Lower leg skin (tissue), 3 donors: ENCODE measurements around the gene UPK3BL2.
"Not testable (repeated sequence)": the region's sequence is repeated elsewhere in the genome, so short reads cannot be mapped to it uniquely, and the experiment has no call there.

Source experiments
- POLR2A ChIP-seq, 2 donors: fragments of 450-650 bp; IDR thresholded peaks; one replicate each; pipeline ENCODE4 v1.6.1; 2016 to 2017; ENCODE audit warnings: antibody characterized with exemption in 2 of 2, mild to moderate bottlenecking in 1 of 2, moderate library complexity in 1 of 2
- TF ChIP-seq, protein P1 (sequence below), 3 donors: fragments of 450-650 bp; IDR thresholded peaks; one replicate each; pipeline ENCODE4 v1.5.1; 2016; ENCODE audit warnings: antibody characterized with exemption in 3 of 3, mild to moderate bottlenecking in 3 of 3, moderate library complexity in 2 of 3

DNA sequence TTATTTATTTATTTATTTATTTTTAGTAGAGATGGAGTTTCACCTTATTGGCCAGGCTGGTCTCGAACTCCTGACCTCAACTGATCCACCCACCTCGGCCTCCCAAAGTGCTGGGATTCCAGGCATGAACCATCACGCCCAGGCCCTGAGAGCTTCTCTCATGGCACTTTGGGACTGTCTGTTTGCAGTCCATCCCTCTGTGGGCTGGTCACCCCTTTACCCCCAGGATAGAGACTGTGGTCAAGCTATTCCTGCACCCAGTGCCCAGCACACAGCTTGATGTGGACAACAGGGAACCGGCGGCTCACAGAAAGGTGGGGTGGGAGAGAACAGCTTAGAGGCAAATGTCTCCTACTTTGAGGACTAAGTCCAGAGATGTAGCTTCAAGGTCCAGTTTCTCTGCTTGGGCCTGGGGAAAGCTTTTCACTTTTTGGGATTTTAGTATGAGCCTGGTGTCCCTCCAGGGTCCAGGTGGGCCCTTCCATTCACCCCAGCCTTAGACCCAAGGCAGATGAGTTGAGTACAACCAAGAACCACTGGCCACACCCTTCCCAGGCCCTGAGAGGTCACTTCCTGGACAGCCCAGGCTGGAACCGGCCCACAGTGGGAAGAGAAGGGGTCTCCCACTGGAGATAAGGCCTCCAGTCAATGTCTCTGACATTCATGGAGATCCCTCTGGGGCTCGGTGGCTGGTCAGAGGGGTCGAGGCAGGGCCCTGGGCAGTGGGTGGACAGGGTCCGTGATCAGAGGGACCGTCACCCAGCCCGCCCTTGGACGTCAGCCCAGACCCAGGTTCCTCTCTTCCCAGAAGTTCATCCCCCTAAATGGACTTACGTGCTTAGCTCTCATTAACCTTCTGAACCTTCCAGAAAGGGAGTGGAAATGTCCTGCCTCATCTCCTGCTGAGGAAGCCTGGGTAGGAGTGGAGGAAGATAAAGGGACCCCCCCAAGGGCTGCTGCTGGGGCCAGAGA, 15.4 kb downstream of the UPK3BL2 start:
- TF ChIP-seq, protein P1, sequence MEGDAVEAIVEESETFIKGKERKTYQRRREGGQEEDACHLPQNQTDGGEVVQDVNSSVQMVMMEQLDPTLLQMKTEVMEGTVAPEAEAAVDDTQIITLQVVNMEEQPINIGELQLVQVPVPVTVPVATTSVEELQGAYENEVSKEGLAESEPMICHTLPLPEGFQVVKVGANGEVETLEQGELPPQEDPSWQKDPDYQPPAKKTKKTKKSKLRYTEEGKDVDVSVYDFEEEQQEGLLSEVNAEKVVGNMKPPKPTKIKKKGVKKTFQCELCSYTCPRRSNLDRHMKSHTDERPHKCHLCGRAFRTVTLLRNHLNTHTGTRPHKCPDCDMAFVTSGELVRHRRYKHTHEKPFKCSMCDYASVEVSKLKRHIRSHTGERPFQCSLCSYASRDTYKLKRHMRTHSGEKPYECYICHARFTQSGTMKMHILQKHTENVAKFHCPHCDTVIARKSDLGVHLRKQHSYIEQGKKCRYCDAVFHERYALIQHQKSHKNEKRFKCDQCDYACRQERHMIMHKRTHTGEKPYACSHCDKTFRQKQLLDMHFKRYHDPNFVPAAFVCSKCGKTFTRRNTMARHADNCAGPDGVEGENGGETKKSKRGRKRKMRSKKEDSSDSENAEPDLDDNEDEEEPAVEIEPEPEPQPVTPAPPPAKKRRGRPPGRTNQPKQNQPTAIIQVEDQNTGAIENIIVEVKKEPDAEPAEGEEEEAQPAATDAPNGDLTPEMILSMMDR (IDR thresholded peaks at IDR 0.05) = not testable (repeated sequence)
- not testable (repeated sequence) for TF ChIP-seq POLR2A (IDR thresholded peaks at IDR 0.05)
